Measurements from ENCODE around the gene C6orf89. TPM values are rescaled to one million over a fixed set of nuclear protein-coding genes. Genes with fewer than 3 reads are reported as not detected.

The C6orf89 gene
- total RNA-seq, 1 donor from 2014 or later: 29.9 TPM

GRCh38 chr6:36929607-36930006, 43.9 kb downstream of the C6orf89 start:
- no peak for TF ChIP-seq CTCF (IDR thresholded peaks at IDR 0.05; ENCODE audit: unreplicated experiment)
- peaks cover 1% of the 10 kb centered on the region for H3K36me3 Mint-ChIP-seq (ENCODE audit: insufficient read depth)
- no peaks in the 10 kb centered on the region for H3K9me3 Mint-ChIP-seq (ENCODE audit: low read depth)
- peaks cover 6% of the 10 kb centered on the region for H3K27me3 Mint-ChIP-seq
- DNase-seq (ENCODE audit: low spot score, unreplicated experiment): no peak
- H3K27ac Mint-ChIP-seq: no peak overlapping the region
- no peak overlapping the region for H3K4me3 Mint-ChIP-seq (ENCODE audit: low read depth)
- H3K4me1 Mint-ChIP-seq (ENCODE audit: low read depth): peaks cover 4% of the 10 kb centered on the region

- H3K4me1 Mint-ChIP-seq (ENCODE audit: low read depth): peaks cover 4% of the 10 kb centered on the region
- no peaks in the 10 kb centered on the region for H3K36me3 Mint-ChIP-seq (ENCODE audit: insufficient read depth)
- H3K4me3 Mint-ChIP-seq (ENCODE audit: low read depth): no peak overlapping the region
- no peaks in the 10 kb centered on the region for H3K9me3 Mint-ChIP-seq (ENCODE audit: low read depth)
- DNase-seq (ENCODE audit: low spot score, unreplicated experiment): no peak
- peaks cover 11% of the 10 kb centered on the region for H3K27me3 Mint-ChIP-seq
- H3K27ac Mint-ChIP-seq: no peak overlapping the region
- no peak for TF ChIP-seq CTCF (IDR thresholded peaks at IDR 0.05; ENCODE audit: unreplicated experiment)
Observed at GRCh38 chr6:36930483-36930882, 44.7 kb downstream of the C6orf89 start.

GRCh38 chr6:36933102-36933501, 47.4 kb downstream of the C6orf89 start:
- H3K27me3 Mint-ChIP-seq: peaks cover 12% of the 10 kb centered on the region
- no peak overlapping the region for H3K27ac Mint-ChIP-seq
- no peak for DNase-seq (ENCODE audit: low spot score, unreplicated experiment)
- no peak for TF ChIP-seq CTCF (IDR thresholded peaks at IDR 0.05; ENCODE audit: unreplicated experiment)
- H3K4me1 Mint-ChIP-seq (ENCODE audit: low read depth): peaks cover 4% of the 10 kb centered on the region
- H3K4me3 Mint-ChIP-seq (ENCODE audit: low read depth): no peak overlapping the region
- H3K9me3 Mint-ChIP-seq (ENCODE audit: low read depth): no peaks in the 10 kb centered on the region
- no peaks in the 10 kb centered on the region for H3K36me3 Mint-ChIP-seq (ENCODE audit: insufficient read depth)

- H3K4me3 Mint-ChIP-seq (ENCODE audit: low read depth): no peak overlapping the region
- DNase-seq (ENCODE audit: low spot score, unreplicated experiment): no peak
- H3K4me1 Mint-ChIP-seq (ENCODE audit: low read depth): peaks cover 4% of the 10 kb centered on the region
- no peaks in the 10 kb centered on the region for H3K9me3 Mint-ChIP-seq (ENCODE audit: low read depth)
- H3K27me3 Mint-ChIP-seq: peaks cover 12% of the 10 kb centered on the region
- no peaks in the 10 kb centered on the region for H3K36me3 Mint-ChIP-seq (ENCODE audit: insufficient read depth)
- no peak overlapping the region for H3K27ac Mint-ChIP-seq
- TF ChIP-seq CTCF (IDR thresholded peaks at IDR 0.05; ENCODE audit: unreplicated experiment): no peak
Observed at GRCh38 chr6:36933519-36933918, 47.8 kb downstream of the C6orf89 start.

- H3K27me3 Mint-ChIP-seq: peaks cover 12% of the 10 kb centered on the region
- no peak overlapping the region for H3K4me3 Mint-ChIP-seq (ENCODE audit: low read depth)
- H3K9me3 Mint-ChIP-seq (ENCODE audit: low read depth): no peaks in the 10 kb centered on the region
- H3K36me3 Mint-ChIP-seq (ENCODE audit: insufficient read depth): no peaks in the 10 kb centered on the region
- no peak for TF ChIP-seq CTCF (IDR thresholded peaks at IDR 0.05; ENCODE audit: unreplicated experiment)
- no peak for DNase-seq (ENCODE audit: low spot score, unreplicated experiment)
- no peak overlapping the region for H3K27ac Mint-ChIP-seq
- H3K4me1 Mint-ChIP-seq (ENCODE audit: low read depth): peaks cover 3% of the 10 kb centered on the region
Observed at GRCh38 chr6:36934901-36935300, 49.1 kb downstream of the C6orf89 start.
